ENCODE measurements around the gene TYW1B.
"Not testable (repeated sequence)": the region's sequence is repeated elsewhere in the genome, so short reads cannot be mapped to it uniquely, and the experiment has no call there.

DNA sequence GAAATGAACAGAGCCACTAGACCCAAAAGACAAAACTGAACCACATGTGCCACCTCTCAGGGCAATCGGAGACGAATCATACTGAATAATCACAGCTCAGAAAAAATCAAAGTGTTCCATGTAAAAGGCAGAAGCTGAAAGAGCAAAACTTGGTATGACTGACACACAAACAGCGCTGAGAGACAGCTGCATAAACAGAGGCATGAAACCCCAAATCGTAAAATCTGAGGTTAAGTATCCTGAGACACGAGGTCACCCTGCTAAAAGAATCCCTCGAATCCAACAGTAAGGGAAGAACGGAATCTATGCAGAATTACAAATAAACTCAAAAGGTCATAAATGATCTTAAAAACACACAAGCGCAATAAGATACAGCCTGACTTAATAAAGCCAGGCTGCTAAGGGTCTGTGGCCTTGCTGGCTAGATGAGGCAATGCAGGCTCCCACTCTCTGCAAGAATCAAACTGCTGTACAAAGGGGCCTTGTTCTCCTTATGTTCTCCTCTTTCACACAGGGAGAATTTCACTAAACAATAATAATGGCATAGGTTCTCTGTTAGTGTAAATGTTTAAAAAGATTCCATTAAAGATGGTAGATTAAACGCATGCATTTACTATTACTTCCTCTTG, 247.7 kb downstream of the TYW1B start:
- TF ChIP-seq CTCF (conservative IDR thresholded peaks at IDR 0.05; ENCODE audit: low read depth, low read length); RFX5 (IDR thresholded peaks at IDR 0.05; ENCODE audit: low read depth, low read length); MAFK (IDR thresholded peaks at IDR 0.05; ENCODE audit: low read depth, low read length); BHLHE40 (IDR thresholded peaks at IDR 0.05; ENCODE audit: low read depth, low read length): not testable (repeated sequence)

Measured in IMR-90 (cell line).